A549 (cell line): ENCODE data around the gene ADGRA3.

ENCODE experiments used
- BHLHE40 ChIP-seq: IDR thresholded peaks from 2 replicates; pipeline ENCODE4 v1.6.1; 2012; ENCODE audit warnings: low read depth, low read length, inconsistent platforms
- CEBPB ChIP-seq, 2 experiments: fragments of >200 bp in 1 of 2; sonication (Bioruptor Twin) in 1 of 2; formaldehyde crosslinking in 1 of 2; IDR thresholded peaks; 2 replicates each; pipeline ENCODE4 v1.6.1; 2012 to 2016
- HEYL ChIP-seq: fragments of 250-450 bp; sonication (Bioruptor Pico); IDR thresholded peaks from 2 replicates; pipeline ENCODE4 v1.8.0; 2021; ENCODE audit warnings: mild to moderate bottlenecking, moderate library complexity
- JUN ChIP-seq, 2 experiments: fragments of >200 bp; sonication (Bioruptor Twin); formaldehyde crosslinking; IDR thresholded peaks; 2 replicates in 1 of 2; 3 replicates in 1 of 2; pipeline ENCODE4 v1.6.1; 2016 to 2017
- POLR2A ChIP-seq: IDR thresholded peaks from 2 replicates; pipeline ENCODE4 v1.6.1; 2012; ENCODE audit warnings: mild to moderate bottlenecking, low read length
- RNF2 ChIP-seq: fragments of 200-600 bp; sonication (generic); IDR thresholded peaks from 2 replicates; pipeline ENCODE4 v1.6.1; 2016; ENCODE audit warnings: low read depth, mild to moderate bottlenecking, antibody characterized with exemption, moderate library complexity, borderline replicate concordance
- SREBF2 ChIP-seq: fragments of 450-650 bp; IDR thresholded peaks from 2 replicates; pipeline ENCODE4 v1.6.1; 2014; ENCODE audit warnings: mild to moderate bottlenecking, moderate library complexity
- ZNF302 ChIP-seq: fragments of 250-450 bp; sonication (Bioruptor Pico); IDR thresholded peaks from 2 replicates; pipeline ENCODE4 v1.9.0; 2021; ENCODE audit warnings: inconsistent platforms, mild to moderate bottlenecking, moderate library complexity
- TF ChIP-seq, protein P1 (sequence below): fragments of >200 bp; sonication (Bioruptor Twin); formaldehyde crosslinking; IDR thresholded peaks from 3 replicates; pipeline ENCODE4 v1.5.1; 2016

DNA sequence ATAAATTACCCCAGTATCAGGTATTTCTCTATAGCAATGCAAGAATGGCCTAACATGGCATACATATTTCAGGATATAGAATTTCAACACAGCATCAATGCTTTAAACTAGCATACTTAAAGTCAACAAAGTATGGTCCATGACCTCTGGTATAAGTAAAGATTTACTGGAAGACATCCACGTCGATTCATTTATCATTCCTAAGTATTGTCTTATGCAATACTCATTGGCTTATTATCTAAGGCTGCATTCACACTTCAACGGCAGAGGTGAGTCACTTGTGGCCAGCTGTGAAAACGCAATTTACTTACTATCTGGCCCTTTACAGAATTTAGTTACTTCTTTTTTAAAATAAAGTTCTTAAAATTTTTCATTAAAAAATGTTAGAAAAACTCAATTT, 42.6 kb downstream of the ADGRA3 start:
- TF ChIP-seq, protein P1, sequence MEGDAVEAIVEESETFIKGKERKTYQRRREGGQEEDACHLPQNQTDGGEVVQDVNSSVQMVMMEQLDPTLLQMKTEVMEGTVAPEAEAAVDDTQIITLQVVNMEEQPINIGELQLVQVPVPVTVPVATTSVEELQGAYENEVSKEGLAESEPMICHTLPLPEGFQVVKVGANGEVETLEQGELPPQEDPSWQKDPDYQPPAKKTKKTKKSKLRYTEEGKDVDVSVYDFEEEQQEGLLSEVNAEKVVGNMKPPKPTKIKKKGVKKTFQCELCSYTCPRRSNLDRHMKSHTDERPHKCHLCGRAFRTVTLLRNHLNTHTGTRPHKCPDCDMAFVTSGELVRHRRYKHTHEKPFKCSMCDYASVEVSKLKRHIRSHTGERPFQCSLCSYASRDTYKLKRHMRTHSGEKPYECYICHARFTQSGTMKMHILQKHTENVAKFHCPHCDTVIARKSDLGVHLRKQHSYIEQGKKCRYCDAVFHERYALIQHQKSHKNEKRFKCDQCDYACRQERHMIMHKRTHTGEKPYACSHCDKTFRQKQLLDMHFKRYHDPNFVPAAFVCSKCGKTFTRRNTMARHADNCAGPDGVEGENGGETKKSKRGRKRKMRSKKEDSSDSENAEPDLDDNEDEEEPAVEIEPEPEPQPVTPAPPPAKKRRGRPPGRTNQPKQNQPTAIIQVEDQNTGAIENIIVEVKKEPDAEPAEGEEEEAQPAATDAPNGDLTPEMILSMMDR, result no peak
- TF ChIP-seq SREBF2 (no peak), POLR2A (no peak), RNF2 (no peak), ZNF302 (CRISPR knock-in tag) (no peak), CEBPB (IDR thresholded peaks at IDR 0.05) (no peak), JUN (IDR thresholded peaks at IDR 0.05) (no peak), BHLHE40 (no peak), HEYL (CRISPR knock-in tag) (no peak)
